PC-9 (cell line): ENCODE results near the gene CLEC18C. TPM values are rescaled to one million over a fixed set of nuclear protein-coding genes. Genes with fewer than 3 reads are reported as not detected.
A peak's percentile ranks its signal among the peaks of the same experiment; 100 is the strongest.

Experiments used
- BruUV-seq: library from RNA; stranded (reverse); fragments of 400-500 nt; replicated peaks from 2 replicates; lab custom pipeline; 2021; lab: Mats Ljungman, UMichigan
- CTCF ChIA-PET: fragments of 300-600 bp; sonication (Branson Sonifier 250); formaldehyde crosslinking; loops from one replicate; lab custom pipeline; 2022; ENCODE audit warnings: antibody characterized with exemption; lab: Charles Lee
- POLR2A ChIA-PET: fragments of 300-600 bp; sonication (Branson Sonifier 250); formaldehyde crosslinking; loops from one replicate; lab custom pipeline; 2022; ENCODE audit warnings: antibody characterized with exemption; ENCODE audit not compliant: unreplicated experiment; lab: Charles Lee
- DNase-seq, 2 experiments: peaks; one replicate each; pipeline versions ENCODE4 v3.0.0 to v3.0.0-alpha.2; 2015 to 2022; ENCODE audit warnings: mixed read lengths in 1 of 2
- H2AFZ ChIP-seq: fragments of 200-600 bp; sonication (generic); 2 replicates; pipeline ENCODE4 v1.8.1; 2017; ENCODE audit warnings: antibody characterized with exemption
- H3F3A ChIP-seq: fragments of 200-600 bp; sonication (generic); 2 replicates; pipeline ENCODE4 v1.8.1; 2017; ENCODE audit warnings: antibody characterized with exemption, mild to moderate bottlenecking, low read depth; ENCODE audit not compliant: insufficient read depth
- H3K27ac ChIP-seq: fragments of 200-600 bp; sonication (generic); 2 replicates; pipeline ENCODE4 v1.6.1; 2016; ENCODE audit warnings: mixed run types
- H3K27me3 ChIP-seq: fragments of 200-600 bp; sonication (generic); 2 replicates; pipeline ENCODE4 v1.6.1; 2016; ENCODE audit warnings: low read depth, mixed run types; ENCODE audit not compliant: insufficient read depth
- H3K36me3 ChIP-seq: fragments of 200-600 bp; sonication (generic); 2 replicates; pipeline ENCODE4 v1.6.1; 2016; ENCODE audit warnings: low read depth, mixed run types
- H3K4me1 ChIP-seq: fragments of 200-600 bp; sonication (generic); replicated peaks from 2 replicates; pipeline ENCODE4 v1.6.1; 2016; ENCODE audit warnings: mixed run types; ENCODE audit not compliant: insufficient read depth
- H3K4me2 ChIP-seq: fragments of 200-600 bp; sonication (generic); 2 replicates; pipeline ENCODE4 v1.6.1; 2017; ENCODE audit warnings: mixed run types
- H3K4me3 ChIP-seq: fragments of 200-600 bp; sonication (generic); 2 replicates; pipeline ENCODE4 v1.6.1; 2016; ENCODE audit warnings: mixed run types
- H3K79me2 ChIP-seq: fragments of 200-600 bp; sonication (generic); 2 replicates; pipeline ENCODE4 v1.6.1; 2017; ENCODE audit warnings: low read depth, mixed run types
- H3K9me2 ChIP-seq: fragments of 200-600 bp; sonication (generic); 2 replicates; pipeline ENCODE4 v1.8.1; 2017; ENCODE audit warnings: mild to moderate bottlenecking; ENCODE audit not compliant: insufficient read depth
- H3K9me3 ChIP-seq: fragments of 200-600 bp; sonication (generic); 2 replicates; pipeline ENCODE4 v1.8.1; 2016; ENCODE audit warnings: low read depth; ENCODE audit not compliant: insufficient read depth
- H4K20me1 ChIP-seq: fragments of 200-600 bp; sonication (generic); 2 replicates; pipeline ENCODE4 v1.8.1; 2017; ENCODE audit not compliant: insufficient read depth
- CTCF ChIP-seq: fragments of 200-600 bp; sonication (generic); conservative IDR thresholded peaks from 2 replicates; pipeline ENCODE4 v1.6.1; 2017; ENCODE audit warnings: mixed run types, antibody characterized with exemption, mild to moderate bottlenecking, moderate library complexity
- EZH2 ChIP-seq: fragments of 200-600 bp; sonication (generic); IDR thresholded peaks from 2 replicates; pipeline ENCODE4 v1.8.0; 2017; ENCODE audit warnings: antibody characterized with exemption, low read depth
- intact Hi-C: fragments of 100-400 bp; cut with micrococcal nuclease; formaldehyde crosslinking; loops from one replicate; pipeline ENCODE4 v1.10.0; 2022; ENCODE audit not compliant: unreplicated experiment
- total RNA-seq: library from RNA; stranded (reverse); gene quantifications from 2 replicates; pipeline ENCODE4 v1.2.3, GENCODE V29; 2021

CLEC18C gene
- total RNA-seq, 1 experiment from 2014 or later = 0.59 TPM

GRCh38 chr16:70157477-70158260 is 15.9 kb upstream of the CLEC18C start:
- H3K27me3 ChIP-seq = no peaks in the 10 kb centered on the region
- peaks cover 41% of the 10 kb centered on the region for H3K36me3 ChIP-seq
- no peak overlapping the region for H3K4me2 ChIP-seq
- no peak overlapping the region for H2AFZ ChIP-seq
- H3K4me3 ChIP-seq = no peak overlapping the region
- peak in 1 of 2 experiments; percentile 29 for DNase-seq
- peaks cover 17% of the 10 kb centered on the region; the same call in 1 of the 2 replicates for H3F3A ChIP-seq
- intact Hi-C loops = no loop called here
- no peaks in the 10 kb centered on the region for H3K9me3 ChIP-seq
- TF ChIP-seq EZH2 (no peak), CTCF (no peak)
- CTCF ChIA-PET = no interaction called here
- 0 out of 2 replicates have a peak, but pooled peaks cover 4% of the 10 kb centered on the region for H4K20me1 ChIP-seq
- H3K27ac ChIP-seq = no peak overlapping the region
- no peaks in the 10 kb centered on the region for H3K9me2 ChIP-seq
- no TSS peak for BruUV-seq
- no peaks in the 10 kb centered on the region for H3K79me2 ChIP-seq
- POLR2A ChIA-PET = no interaction called here
- H3K4me1 ChIP-seq = peaks cover 8% of the 10 kb centered on the region

- Histone ChIP-seq H3K4me3 (no peak overlapping the region), H3K4me1 (peaks cover 8% of the 10 kb centered on the region), H4K20me1 (0 out of 2 replicates have a peak, but pooled peaks cover 4% of the 10 kb centered on the region), H3K36me3 (peaks cover 33% of the 10 kb centered on the region), H3K4me2 (no peak overlapping the region), H3K27ac (no peak overlapping the region), H3K9me2 (no peaks in the 10 kb centered on the region), H3K27me3 (no peaks in the 10 kb centered on the region), H3K9me3 (no peaks in the 10 kb centered on the region), H3K79me2 (no peaks in the 10 kb centered on the region), H2AFZ (no peak overlapping the region), H3F3A (peaks cover 21% of the 10 kb centered on the region; the same call in 1 of the 2 replicates)
- intact Hi-C loops = no loop called here
- DNase-seq = peak in 1 of 2 experiments; percentile 31
- POLR2A ChIA-PET = no interaction called here
- CTCF ChIA-PET = no interaction called here
- no TSS peak for BruUV-seq
- TF ChIP-seq EZH2 = no peak
- no peak; the same call in 1 of the 2 replicates for TF ChIP-seq CTCF
These were observed 15.2 kb upstream of the CLEC18C start for GRCh38 chr16:70158261-70158939.

GRCh38 chr16:70159355-70160348 is 13.9 kb upstream of the CLEC18C start:
- intact Hi-C loops = no loop called here
- no peaks in the 10 kb centered on the region for H3K27me3 ChIP-seq

More at GRCh38 chr16:70159355-70160348, 13.9 kb upstream of the CLEC18C start:
- Histone ChIP-seq H4K20me1 (0 out of 2 replicates have a peak, but pooled peaks cover 4% of the 10 kb centered on the region), H3K79me2 (no peaks in the 10 kb centered on the region), H3K4me2 (no peak overlapping the region), H3K9me3 (no peaks in the 10 kb centered on the region), H3K27ac (no peak overlapping the region), H3F3A (peaks cover 21% of the 10 kb centered on the region; the same call in 1 of the 2 replicates), H2AFZ (no peak overlapping the region), H3K4me3 (no peak overlapping the region), H3K4me1 (peaks cover 8% of the 10 kb centered on the region), H3K36me3 (peaks cover 31% of the 10 kb centered on the region), H3K9me2 (no peaks in the 10 kb centered on the region)
- CTCF ChIA-PET = interaction anchor here (0.7 kb wide), 1 partner anchor 38 kb away, joined by 3 read pairs; no protein-coding TSS in a partner anchor
- TF ChIP-seq EZH2 = no peak
- TF ChIP-seq CTCF = no peak
- BruUV-seq = no TSS peak
- peak in 1 of 2 experiments; percentile 33 for DNase-seq
- POLR2A ChIA-PET = no interaction called here
